GM21360 (cell line): ENCODE measurements around the gene CLK3.
"Not testable (repeated sequence)": the region's sequence is repeated elsewhere in the genome, so short reads cannot be mapped to it uniquely, and the experiment has no call there.

ENCODE experiments used
- ATAC-seq: cut with Tn5 transposase; IDR thresholded peaks from one replicate; pipeline ENCODE4 v1.9.1; 2021; ENCODE audit warnings: mild to moderate bottlenecking, moderate library complexity; ENCODE audit not compliant: unreplicated experiment

CLK3 gene

GRCh38 chr15:74615508-74616365 is at the start of gene CLK3:
TSS of gene CLK3 (plus strand) at chr15:74615836. CDS start at chr15:74619197, 3,361 bp downstream.
- ATAC-seq: peak; percentile 75

- no peak for ATAC-seq
These were observed 47.0 kb upstream of the CLK3 start for GRCh38 chr15:74568594-74568993.

- no peak for ATAC-seq
These were observed 45.9 kb upstream of the CLK3 start for GRCh38 chr15:74569731-74570070.

GRCh38 chr15:74571191-74571590 is 44.4 kb upstream of the CLK3 start:
- no peak for ATAC-seq

GRCh38 chr15:74573987-74574386 is 41.6 kb upstream of the CLK3 start:
- ATAC-seq: no peak

- no peak for ATAC-seq
These were observed 37.1 kb upstream of the CLK3 start for GRCh38 chr15:74578496-74578994.

- no peak for ATAC-seq
These were observed 36.6 kb upstream of the CLK3 start for GRCh38 chr15:74579001-74579400.

GRCh38 chr15:74580538-74581350 is 34.9 kb upstream of the CLK3 start:
- ATAC-seq: no peak

- ATAC-seq: no peak
These were observed 31.4 kb upstream of the CLK3 start for GRCh38 chr15:74584204-74584603.

- ATAC-seq: no peak
These were observed 30.9 kb upstream of the CLK3 start for GRCh38 chr15:74584779-74585178.

- ATAC-seq: no peak
These were observed 30.4 kb upstream of the CLK3 start for GRCh38 chr15:74585191-74585590.

- no peak for ATAC-seq
These were observed 29.8 kb upstream of the CLK3 start for GRCh38 chr15:74585857-74586256.

- no peak for ATAC-seq
These were observed 25.8 kb upstream of the CLK3 start for GRCh38 chr15:74589826-74590225.

GRCh38 chr15:74592222-74592621 is 23.4 kb upstream of the CLK3 start:
- no peak for ATAC-seq

- ATAC-seq: no peak
These were observed 22.5 kb upstream of the CLK3 start for GRCh38 chr15:74593122-74593521.

GRCh38 chr15:74594455-74594854 is 21.2 kb upstream of the CLK3 start:
- ATAC-seq: no peak

GRCh38 chr15:74595271-74595670 is 20.4 kb upstream of the CLK3 start:
- ATAC-seq: no peak

- ATAC-seq: not testable (repeated sequence)
These were observed 18.9 kb upstream of the CLK3 start for GRCh38 chr15:74596736-74597135.

GRCh38 chr15:74597146-74597705 is 18.4 kb upstream of the CLK3 start:
- ATAC-seq: not testable (repeated sequence)

GRCh38 chr15:74598126-74598842 is 17.4 kb upstream of the CLK3 start:
- ATAC-seq: peak; percentile 84

- no peak for ATAC-seq
These were observed 16.5 kb upstream of the CLK3 start for GRCh38 chr15:74599156-74599555.
